H9 (cell line): ENCODE results near the gene AATK. TPM values are rescaled to one million over a fixed set of nuclear protein-coding genes. Genes with fewer than 3 reads are reported as not detected.

ENCODE experiments used
- DNase-seq: peaks from one replicate; pipeline ENCODE4 v3.0.0-alpha.2; 2017
- H2AFZ ChIP-seq: one replicate; pipeline ENCODE4 v1.6.1; 2013; ENCODE audit warnings: mild to moderate bottlenecking, low read length, control low read depth, moderate library complexity
- H2AK5ac ChIP-seq: 2 replicates; pipeline ENCODE4 v1.6.1; 2013; ENCODE audit warnings: low read length, control low read depth, mixed read lengths; ENCODE audit not compliant: insufficient read length
- H2BK120ac ChIP-seq: one replicate; pipeline ENCODE4 v1.6.1; 2013; ENCODE audit warnings: low read depth, mild to moderate bottlenecking, low read length, control low read depth, inconsistent platforms; ENCODE audit not compliant: poor library complexity, severe bottlenecking
- H2BK12ac ChIP-seq: 2 replicates; pipeline ENCODE4 v1.6.1; 2013; ENCODE audit warnings: low read length, control low read depth, mixed read lengths, low read depth; ENCODE audit not compliant: insufficient read length
- H2BK15ac ChIP-seq: 2 replicates; pipeline ENCODE4 v1.6.1; 2013; ENCODE audit warnings: low read depth, low read length, control low read depth
- H2BK20ac ChIP-seq: one replicate; pipeline ENCODE4 v1.6.1; 2013; ENCODE audit warnings: low read depth, mild to moderate bottlenecking, low read length, control low read depth, inconsistent platforms; ENCODE audit not compliant: poor library complexity, severe bottlenecking
- H2BK5ac ChIP-seq: 2 replicates; pipeline ENCODE4 v1.6.1; 2013; ENCODE audit warnings: low read length, control low read depth, mixed read lengths; ENCODE audit not compliant: insufficient read length
- H3K14ac ChIP-seq: 2 replicates; pipeline ENCODE4 v1.6.1; 2013; ENCODE audit warnings: low read length, control low read depth; ENCODE audit not compliant: insufficient read depth
- H3K18ac ChIP-seq: 2 replicates; pipeline ENCODE4 v1.6.1; 2013; ENCODE audit warnings: low read depth, mild to moderate bottlenecking, mixed read lengths, low read length, control low read depth; ENCODE audit not compliant: insufficient read length
- H3K23ac ChIP-seq: 2 replicates; pipeline ENCODE4 v1.6.1; 2013; ENCODE audit warnings: low read length, control low read depth, mixed read lengths, low read depth; ENCODE audit not compliant: insufficient read length
- H3K23me2 ChIP-seq: 2 replicates; pipeline ENCODE4 v1.6.1; 2013; ENCODE audit warnings: low read depth, mild to moderate bottlenecking, mixed read lengths, low read length, control low read depth; ENCODE audit not compliant: insufficient read length, poor library complexity, severe bottlenecking
- H3K27ac ChIP-seq: 2 replicates; pipeline ENCODE4 v1.5.1; 2013; ENCODE audit warnings: low read length, control low read depth, mixed read lengths, low read depth; ENCODE audit not compliant: insufficient read length
- H3K27me3 ChIP-seq: 2 replicates; pipeline ENCODE4 v1.6.1; 2013; ENCODE audit warnings: low read length, control low read depth, inconsistent platforms; ENCODE audit not compliant: insufficient read depth
- H3K4ac ChIP-seq: 2 replicates; pipeline ENCODE4 v1.6.1; 2013; ENCODE audit warnings: low read depth, mild to moderate bottlenecking, control low read depth, inconsistent platforms, low read length, moderate library complexity
- H3K4me1 ChIP-seq: 2 replicates; pipeline ENCODE4 v1.6.1; 2013; ENCODE audit warnings: low read length, control low read depth, inconsistent platforms; ENCODE audit not compliant: insufficient read depth
- H3K4me2 ChIP-seq: 2 replicates; pipeline ENCODE4 v1.6.1; 2013; ENCODE audit warnings: low read length, control low read depth, mixed read lengths; ENCODE audit not compliant: insufficient read length, insufficient read depth
- H3K56ac ChIP-seq: 2 replicates; pipeline ENCODE4 v1.6.1; 2013; ENCODE audit warnings: low read depth, mild to moderate bottlenecking, mixed read lengths, low read length, control low read depth; ENCODE audit not compliant: insufficient read length
- H3K79me1 ChIP-seq: 2 replicates; pipeline ENCODE4 v1.6.1; 2013; ENCODE audit warnings: low read depth, mild to moderate bottlenecking, moderate library complexity, low read length, control low read depth, inconsistent platforms; ENCODE audit not compliant: insufficient read depth, poor library complexity, severe bottlenecking
- H3K79me2 ChIP-seq: 2 replicates; pipeline ENCODE4 v1.6.1; 2013; ENCODE audit warnings: low read length, control low read depth, inconsistent platforms; ENCODE audit not compliant: insufficient read depth
- H3K9ac ChIP-seq: 2 replicates; pipeline ENCODE4 v1.6.1; 2013; ENCODE audit warnings: low read length, control low read depth, mixed read lengths; ENCODE audit not compliant: insufficient read length; ENCODE audit errors: extremely low read depth
- H3K9me3 ChIP-seq: one replicate; pipeline ENCODE4 v1.6.1; 2013; ENCODE audit warnings: low read depth, low read length, inconsistent platforms; ENCODE audit not compliant: control insufficient read depth
- H3T11ph ChIP-seq: one replicate; pipeline ENCODE4 v1.6.1; 2013; ENCODE audit warnings: mild to moderate bottlenecking, low read length, control low read depth, inconsistent platforms
- H4K20me1 ChIP-seq: one replicate; pipeline ENCODE4 v1.6.1; 2013; ENCODE audit not compliant: control insufficient read depth, insufficient read length, insufficient read depth
- H4K5ac ChIP-seq: 2 replicates; pipeline ENCODE4 v1.6.1; 2013; ENCODE audit warnings: low read depth, mild to moderate bottlenecking, mixed read lengths, low read length, control low read depth; ENCODE audit not compliant: insufficient read length
- H4K8ac ChIP-seq: replicated peaks from 2 replicates; pipeline ENCODE4 v1.6.1; 2013; ENCODE audit warnings: low read length, control low read depth, mixed read lengths, low read depth; ENCODE audit not compliant: insufficient read length
- H4K91ac ChIP-seq: 2 replicates; pipeline ENCODE4 v1.6.1; 2013; ENCODE audit warnings: low read depth, mild to moderate bottlenecking, moderate library complexity, mixed read lengths, low read length, control low read depth; ENCODE audit not compliant: insufficient read length
- H3K27ac Mint-ChIP-seq, 3 experiments: 2 replicates in 2 of 3; 3 replicates in 1 of 3; pipeline ENCODE4 v1.8.0; 2020 to 2021; ENCODE audit warnings: mixed read lengths in 3 of 3, mild to moderate bottlenecking in 1 of 3, moderate library complexity in 1 of 3
- H3K27me3 Mint-ChIP-seq: 2 replicates; pipeline ENCODE4 v1.8.0; 2021; ENCODE audit warnings: low read depth, mild to moderate bottlenecking, moderate library complexity, mixed read lengths
- H3K36me3 Mint-ChIP-seq, 3 experiments: 2 replicates in 2 of 3; 3 replicates in 1 of 3; pipeline ENCODE4 v1.8.0; 2020 to 2021; ENCODE audit warnings: low read depth in 3 of 3, mixed read lengths in 3 of 3; ENCODE audit not compliant: insufficient read depth in 1 of 3
- H3K4me1 Mint-ChIP-seq, 2 experiments: 2 replicates each; pipeline ENCODE4 v1.8.0; 2020; ENCODE audit warnings: mixed read lengths in 2 of 2
- H3K4me3 Mint-ChIP-seq, 2 experiments: 2 replicates in 1 of 2; 3 replicates in 1 of 2; pipeline ENCODE4 v1.8.0; 2020 to 2021; ENCODE audit warnings: mild to moderate bottlenecking in 2 of 2, mixed read lengths in 2 of 2, moderate library complexity in 1 of 2
- H3K9me3 Mint-ChIP-seq, 2 experiments: 2 replicates in 1 of 2; 3 replicates in 1 of 2; pipeline ENCODE4 v1.8.0; 2020; ENCODE audit warnings: mild to moderate bottlenecking in 2 of 2, mixed read lengths in 2 of 2, moderate library complexity in 1 of 2
- WGBS: extraction: QIAGEN DNeasy Blood & Tissue Kit; methylation state at CpG from one replicate; pipeline ENCODE4 v1.1.7; 2013; ENCODE audit warnings: missing lambda C conversion rate, low lambda C conversion rate, mixed read lengths; ENCODE audit not compliant: insufficient read length; ENCODE audit errors: extremely low coverage; 5-methylcytosine and 5-hydroxymethylcytosine counted together
- total RNA-seq: library from RNA; stranded (reverse); gene quantifications from 2 replicates; pipeline ENCODE4 v1.2.1, GENCODE V29; 2021
- TF ChIP-seq, protein P1 (sequence below): fragments of 200-600 bp; sonication (generic); conservative IDR thresholded peaks from 3 replicates; pipeline ENCODE4 v1.8.0; 2021; ENCODE audit warnings: antibody characterized with exemption, mild to moderate bottlenecking

The AATK gene
- total RNA-seq, 1 experiment from 2014 or later = 2.4 TPM

DNA sequence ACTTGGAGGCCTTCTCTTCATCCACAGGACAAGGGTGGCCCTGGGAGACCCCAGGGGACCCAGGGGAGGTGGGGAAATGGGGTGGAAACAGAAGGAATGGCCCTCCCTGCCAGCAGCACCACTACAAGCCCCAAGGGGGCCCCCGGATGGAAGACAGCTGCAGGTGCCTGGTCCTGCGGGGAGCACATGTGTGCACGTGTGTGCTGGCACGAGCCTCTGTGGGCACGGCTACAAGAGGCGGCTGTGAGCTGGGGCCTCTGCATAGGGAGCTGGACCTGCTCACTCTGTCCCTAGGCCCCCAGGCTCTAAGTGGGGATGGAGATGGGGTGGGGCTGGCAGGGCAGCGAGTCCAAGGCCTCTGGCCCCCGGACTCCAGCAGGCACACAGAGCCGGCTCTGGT is 13.2 kb upstream of the AATK start:
- Histone ChIP-seq H3K4ac (no peak overlapping the region), H4K91ac (no peak overlapping the region), H2AK5ac (no peak overlapping the region), H2BK20ac (no peak overlapping the region), H3K27me3 (no peaks in the 10 kb centered on the region), H4K5ac (no peak overlapping the region), H3K4me1 (no peaks in the 10 kb centered on the region), H2BK12ac (no peak overlapping the region), H3K23me2 (no peaks in the 10 kb centered on the region), H3K9me3 (no peaks in the 10 kb centered on the region), H2BK120ac (no peak overlapping the region), H3K79me2 (no peaks in the 10 kb centered on the region), H3K56ac (no peak overlapping the region), H4K20me1 (no peaks in the 10 kb centered on the region), H2BK15ac (no peak overlapping the region), H3K79me1 (no peaks in the 10 kb centered on the region), H4K8ac (no peak overlapping the region), H3K23ac (no peak overlapping the region), H3K14ac (no peak overlapping the region), H3K4me2 (no peak overlapping the region), H3K9ac (no peak overlapping the region), H3K27ac (no peak overlapping the region), H3K18ac (no peak overlapping the region), H3T11ph (no peak overlapping the region), H2AFZ (no peak overlapping the region), H2BK5ac (no peak overlapping the region)
- Mint-ChIP-seq H3K36me3 (no peaks in the 10 kb centered on the region), H3K27ac (no peak overlapping the region), H3K9me3 (peaks cover 0 to 5% of the 10 kb centered on the region in 2 experiments; a peak in 2 of 5 replicates), H3K4me3 (no peak overlapping the region), H3K27me3 (no peaks in the 10 kb centered on the region; the same call in none of the 2 replicates), H3K4me1 (no peaks in the 10 kb centered on the region)
- TF ChIP-seq, protein P1, sequence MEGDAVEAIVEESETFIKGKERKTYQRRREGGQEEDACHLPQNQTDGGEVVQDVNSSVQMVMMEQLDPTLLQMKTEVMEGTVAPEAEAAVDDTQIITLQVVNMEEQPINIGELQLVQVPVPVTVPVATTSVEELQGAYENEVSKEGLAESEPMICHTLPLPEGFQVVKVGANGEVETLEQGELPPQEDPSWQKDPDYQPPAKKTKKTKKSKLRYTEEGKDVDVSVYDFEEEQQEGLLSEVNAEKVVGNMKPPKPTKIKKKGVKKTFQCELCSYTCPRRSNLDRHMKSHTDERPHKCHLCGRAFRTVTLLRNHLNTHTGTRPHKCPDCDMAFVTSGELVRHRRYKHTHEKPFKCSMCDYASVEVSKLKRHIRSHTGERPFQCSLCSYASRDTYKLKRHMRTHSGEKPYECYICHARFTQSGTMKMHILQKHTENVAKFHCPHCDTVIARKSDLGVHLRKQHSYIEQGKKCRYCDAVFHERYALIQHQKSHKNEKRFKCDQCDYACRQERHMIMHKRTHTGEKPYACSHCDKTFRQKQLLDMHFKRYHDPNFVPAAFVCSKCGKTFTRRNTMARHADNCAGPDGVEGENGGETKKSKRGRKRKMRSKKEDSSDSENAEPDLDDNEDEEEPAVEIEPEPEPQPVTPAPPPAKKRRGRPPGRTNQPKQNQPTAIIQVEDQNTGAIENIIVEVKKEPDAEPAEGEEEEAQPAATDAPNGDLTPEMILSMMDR = no peak
- DNase-seq = no peak
- no CpG with 5 or more reads among the region's 9 CpGs for WGBS
